Measurements from ENCODE around the gene GABRG3. TPM values are rescaled to one million over a fixed set of nuclear protein-coding genes. Genes with fewer than 3 reads are reported as not detected.

GABRG3 gene
- total RNA-seq, 1 donor from 2014 or later, result 0.54 TPM

- Mint-ChIP-seq H3K36me3 (ENCODE audit: low read depth, unreplicated experiment) (peaks cover 2% of the 10 kb centered on the region), H3K9me3 (ENCODE audit: unreplicated experiment) (peaks cover 13% of the 10 kb centered on the region), H3K4me3 (ENCODE audit: unreplicated experiment) (no peak overlapping the region), H3K27ac (ENCODE audit: unreplicated experiment) (no peak overlapping the region), H3K4me1 (ENCODE audit: low read depth, unreplicated experiment) (no peaks in the 10 kb centered on the region), H3K27me3 (ENCODE audit: low read depth, unreplicated experiment) (no peaks in the 10 kb centered on the region)
- Histone ChIP-seq H3K27ac (ENCODE audit: low read depth, low read length) (no peak overlapping the region), H3K9ac (ENCODE audit: low read length) (no peak overlapping the region), H3K4me3 (ENCODE audit: insufficient read depth, low read depth, low read length) (no peak overlapping the region), H4K20me1 (ENCODE audit: insufficient read depth, low read length) (no peaks in the 10 kb centered on the region), H3K36me3 (ENCODE audit: insufficient read depth, low read length) (no peaks in the 10 kb centered on the region), H3K4me1 (ENCODE audit: insufficient read depth, low read length) (no peaks in the 10 kb centered on the region), H3K4me2 (ENCODE audit: low read length) (no peak overlapping the region), H3K27me3 (ENCODE audit: insufficient read depth, low read length) (no peaks in the 10 kb centered on the region), H3K79me2 (ENCODE audit: insufficient read depth, low read length) (no peaks in the 10 kb centered on the region), H2AFZ (ENCODE audit: low read depth, low read length) (no peak overlapping the region), H3K9me3 (ENCODE audit: insufficient read depth, low read depth, low read length) (peaks cover 5% of the 10 kb centered on the region)
- TF ChIP-seq EZH2 (IDR thresholded peaks at IDR 0.05; ENCODE audit: insufficient read depth, low read length) (no peak), CTCF (IDR thresholded peaks at IDR 0.05; ENCODE audit: insufficient read depth, low read depth, low read length) (no peak)
- DNase-seq (ENCODE audit: low read depth), result no peak
- FAIRE-seq, result no peak
These were observed 541.5 kb downstream of the GABRG3 start for GRCh38 chr15:27512281-27513001.

GRCh38 chr15:27514526-27514925 lies 543.5 kb downstream of the GABRG3 start:
- Histone ChIP-seq H3K4me2 (ENCODE audit: low read length) (peak overlapping the region; percentile 38), H4K20me1 (ENCODE audit: insufficient read depth, low read length) (no peaks in the 10 kb centered on the region), H3K27me3 (ENCODE audit: insufficient read depth, low read length) (no peaks in the 10 kb centered on the region), H2AFZ (ENCODE audit: low read depth, low read length) (no peak overlapping the region), H3K4me3 (ENCODE audit: insufficient read depth, low read depth, low read length) (no peak overlapping the region), H3K36me3 (ENCODE audit: insufficient read depth, low read length) (no peaks in the 10 kb centered on the region), H3K9me3 (ENCODE audit: insufficient read depth, low read depth, low read length) (peaks cover 5% of the 10 kb centered on the region), H3K4me1 (ENCODE audit: insufficient read depth, low read length) (no peaks in the 10 kb centered on the region), H3K9ac (ENCODE audit: low read length) (no peak overlapping the region), H3K27ac (ENCODE audit: low read depth, low read length) (no peak overlapping the region), H3K79me2 (ENCODE audit: insufficient read depth, low read length) (no peaks in the 10 kb centered on the region)
- H3K9me3 Mint-ChIP-seq (ENCODE audit: unreplicated experiment), result peaks cover 8% of the 10 kb centered on the region
- no peaks in the 10 kb centered on the region for H3K4me1 Mint-ChIP-seq (ENCODE audit: low read depth, unreplicated experiment)
- FAIRE-seq, result no peak
- no peak overlapping the region for H3K27ac Mint-ChIP-seq (ENCODE audit: unreplicated experiment)
- peak; percentile 71 for DNase-seq (ENCODE audit: low read depth)
- H3K27me3 Mint-ChIP-seq (ENCODE audit: low read depth, unreplicated experiment), result peaks cover 6% of the 10 kb centered on the region
- peaks cover 2% of the 10 kb centered on the region for H3K36me3 Mint-ChIP-seq (ENCODE audit: low read depth, unreplicated experiment)
- H3K4me3 Mint-ChIP-seq (ENCODE audit: unreplicated experiment), result no peak overlapping the region
- TF ChIP-seq EZH2 (IDR thresholded peaks at IDR 0.05; ENCODE audit: insufficient read depth, low read length), result no peak
- no peak for TF ChIP-seq CTCF (IDR thresholded peaks at IDR 0.05; ENCODE audit: insufficient read depth, low read depth, low read length)

- Histone ChIP-seq H4K20me1 (ENCODE audit: insufficient read depth, low read length) (no peaks in the 10 kb centered on the region), H3K79me2 (ENCODE audit: insufficient read depth, low read length) (no peaks in the 10 kb centered on the region), H3K9me3 (ENCODE audit: insufficient read depth, low read depth, low read length) (peaks cover 4% of the 10 kb centered on the region), H3K27ac (ENCODE audit: low read depth, low read length) (no peak overlapping the region), H3K27me3 (ENCODE audit: insufficient read depth, low read length) (no peaks in the 10 kb centered on the region), H3K4me2 (ENCODE audit: low read length) (no peak overlapping the region), H2AFZ (ENCODE audit: low read depth, low read length) (no peak overlapping the region), H3K36me3 (ENCODE audit: insufficient read depth, low read length) (no peaks in the 10 kb centered on the region), H3K4me3 (ENCODE audit: insufficient read depth, low read depth, low read length) (no peak overlapping the region), H3K4me1 (ENCODE audit: insufficient read depth, low read length) (no peaks in the 10 kb centered on the region), H3K9ac (ENCODE audit: low read length) (no peak overlapping the region)
- no peak for FAIRE-seq
- H3K4me1 Mint-ChIP-seq (ENCODE audit: low read depth, unreplicated experiment), result no peaks in the 10 kb centered on the region
- H3K9me3 Mint-ChIP-seq (ENCODE audit: unreplicated experiment), result peaks cover 4% of the 10 kb centered on the region
- H3K27ac Mint-ChIP-seq (ENCODE audit: unreplicated experiment), result no peak overlapping the region
- H3K4me3 Mint-ChIP-seq (ENCODE audit: unreplicated experiment), result no peak overlapping the region
- TF ChIP-seq CTCF (IDR thresholded peaks at IDR 0.05; ENCODE audit: insufficient read depth, low read depth, low read length), result peak; percentile 7
- TF ChIP-seq EZH2 (IDR thresholded peaks at IDR 0.05; ENCODE audit: insufficient read depth, low read length), result no peak
- H3K36me3 Mint-ChIP-seq (ENCODE audit: low read depth, unreplicated experiment), result no peaks in the 10 kb centered on the region
- H3K27me3 Mint-ChIP-seq (ENCODE audit: low read depth, unreplicated experiment), result no peaks in the 10 kb centered on the region
- DNase-seq (ENCODE audit: low read depth), result no peak
These were observed 556.6 kb downstream of the GABRG3 start for GRCh38 chr15:27527490-27528067.

All from astrocyte (in vitro differentiated cells and primary cell).